ENCODE results near the gene CAPN11. TPM values are rescaled to one million over a fixed set of nuclear protein-coding genes. Genes with fewer than 3 reads are reported as not detected.

The CAPN11 gene
- total and polyA plus RNA-seq, 9 of the 15 experiments (the other 6 are each of a cell fraction or from before 2014, with no cell fraction given) = 0.03 to 0.61 (median 0.17) TPM; not detected in 1

- peak; percentile 78 for TF ChIP-seq NFIC (IDR thresholded peaks at IDR 0.05)
- TF ChIP-seq HOXB6 (CRISPR knock-in tag; IDR thresholded peaks at IDR 0.05; ENCODE audit: borderline replicate concordance) = no peak
- TF ChIP-seq EHMT2 (IDR thresholded peaks at IDR 0.05) = peak; percentile 71; the same call in 1 of the 2 replicates
- TF ChIP-seq ZNF12 (CRISPR knock-in tag; IDR thresholded peaks at IDR 0.05) = no peak
- TF ChIP-seq ZBTB2 (IDR thresholded peaks at IDR 0.05) = peak; percentile 90
- TF ChIP-seq NKRF (IDR thresholded peaks at IDR 0.05; ENCODE audit: borderline replicate concordance) = peak; percentile 69; the same call in 1 of the 2 replicates
- TF ChIP-seq SIN3A (IDR thresholded peaks at IDR 0.05; ENCODE audit: borderline replicate concordance in 2 of 2, control insufficient read depth in 1 of 2, low read depth in 2 of 2, low read length in 2 of 2) = peak in 1 of 2 experiments; percentile 65; a peak in 1 of 4 replicates
- peak; percentile 13; the same call in 1 of the 2 replicates for TF ChIP-seq USF2 (CRISPR knock-in tag; IDR thresholded peaks at IDR 0.05)
- peak; percentile 82 for TF ChIP-seq FOSL1 (tag; conservative IDR thresholded peaks at IDR 0.05)
- TF ChIP-seq DACH1 (IDR thresholded peaks at IDR 0.05; ENCODE audit: partially characterized antibody) = peak; percentile 55
- TF ChIP-seq TARDBP (IDR thresholded peaks at IDR 0.05) = 0 out of 2 replicates have a peak, but pooled peaks have one; percentile 42
- TF ChIP-seq ZNF589 (CRISPR knock-in tag; IDR thresholded peaks at IDR 0.05; ENCODE audit: low read depth) = peak; percentile 52; the same call in 1 of the 2 replicates
- TF ChIP-seq KDM4B (IDR thresholded peaks at IDR 0.05; ENCODE audit: borderline replicate concordance in 2 of 2, low read depth in 1 of 2) = peak in 1 of 2 experiments; percentile 56; a peak in 1 of 4 replicates
- TF ChIP-seq TAL1 (IDR thresholded peaks at IDR 0.05) = peak; percentile 89
- TF ChIP-seq NCOA1 (IDR thresholded peaks at IDR 0.05; ENCODE audit: low read depth) = peak; percentile 35; the same call in 1 of the 2 replicates
- peak; percentile 79 for TF ChIP-seq CCNT2 (IDR thresholded peaks at IDR 0.05; ENCODE audit: borderline replicate concordance, extremely low read depth, insufficient read length, low read depth, low read length)
- TF ChIP-seq ZNF431 (CRISPR knock-in tag; IDR thresholded peaks at IDR 0.05) = 0 out of 2 replicates have a peak, but pooled peaks have one; percentile 15
- peak; percentile 34 for TF ChIP-seq CREB1 (IDR thresholded peaks at IDR 0.05)
- TF ChIP-seq CREB1 (CRISPR knock-in tag; IDR thresholded peaks at IDR 0.05) = no peak
- TF ChIP-seq PML (IDR thresholded peaks at IDR 0.05; ENCODE audit: low read length) = 0 out of 2 replicates have a peak, but pooled peaks have one; percentile 33
- TF ChIP-seq RAD51 (IDR thresholded peaks at IDR 0.05; ENCODE audit: borderline replicate concordance, low read depth) = peak; percentile 45; the same call in 1 of the 2 replicates
- TF ChIP-seq SMARCE1 (IDR thresholded peaks at IDR 0.05) = peak; percentile 95
- peak; percentile 100 for TF ChIP-seq ZBTB7A (IDR thresholded peaks at IDR 0.05; ENCODE audit: borderline replicate concordance, control insufficient read depth, low read depth, low read length)
- peak; percentile 26; the same call in 1 of the 2 replicates for TF ChIP-seq HMBOX1 (IDR thresholded peaks at IDR 0.05)
Observed at GRCh38 chr6:44133981-44134711, 24.5 kb upstream of the CAPN11 start (continued).

Measured in K562 (cell line).